GM10248 (cell line): ENCODE results near the gene SRM.
"Not testable (repeated sequence)": the region's sequence is repeated elsewhere in the genome, so short reads cannot be mapped to it uniquely, and the experiment has no call there.

Source experiments
- CTCF ChIA-PET: fragments of 300-600 bp; sonication (Branson Sonifier 250); formaldehyde crosslinking; extraction: SDS; loops from one replicate; lab custom pipeline; 2021; ENCODE audit warnings: antibody characterized with exemption; lab: Yijun Ruan, JAX
- POLR2A ChIA-PET: fragments of 350-650 bp; sonication (Branson Sonifier 250); formaldehyde crosslinking; extraction: SDS; loops from one replicate; lab custom pipeline; 2020; ENCODE audit warnings: antibody characterized with exemption; lab: Yijun Ruan, JAX
- DNase-seq: peaks from one replicate; pipeline ENCODE4 v3.0.0; 2012; ENCODE audit errors: extremely low spot score
- TF ChIP-seq, protein P1 (sequence below): IDR thresholded peaks from 2 replicates; pipeline ENCODE4 v1.5.1; 2012; ENCODE audit warnings: mild to moderate bottlenecking, low read depth; ENCODE audit errors: extremely low read depth, missing control alignments, control extremely low read depth

SRM gene

DNA sequence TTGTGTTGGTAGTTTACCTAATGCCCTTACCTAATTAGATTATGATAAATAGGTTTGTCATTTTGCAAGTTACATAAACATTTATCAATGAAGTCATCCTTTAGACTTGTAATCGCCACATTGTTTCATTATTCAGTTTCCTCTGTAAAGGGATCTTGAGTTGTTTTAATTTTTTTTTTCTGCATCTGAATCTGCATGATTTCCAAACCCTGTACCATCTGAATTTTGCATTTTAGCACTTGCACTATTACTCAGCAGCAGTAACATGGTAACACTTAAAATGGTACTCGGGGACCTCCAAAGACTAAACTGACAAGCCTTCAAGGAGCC lies 35.0 kb downstream of the SRM start:
- ChIA-PET POLR2A (no interaction called here), CTCF (interaction anchor here (2.9 kb wide), 1 partner anchor 13 kb away, joined by 15 read pairs; no protein-coding TSS in a partner anchor)
- DNase-seq, result no peak
- TF ChIP-seq, protein P1, sequence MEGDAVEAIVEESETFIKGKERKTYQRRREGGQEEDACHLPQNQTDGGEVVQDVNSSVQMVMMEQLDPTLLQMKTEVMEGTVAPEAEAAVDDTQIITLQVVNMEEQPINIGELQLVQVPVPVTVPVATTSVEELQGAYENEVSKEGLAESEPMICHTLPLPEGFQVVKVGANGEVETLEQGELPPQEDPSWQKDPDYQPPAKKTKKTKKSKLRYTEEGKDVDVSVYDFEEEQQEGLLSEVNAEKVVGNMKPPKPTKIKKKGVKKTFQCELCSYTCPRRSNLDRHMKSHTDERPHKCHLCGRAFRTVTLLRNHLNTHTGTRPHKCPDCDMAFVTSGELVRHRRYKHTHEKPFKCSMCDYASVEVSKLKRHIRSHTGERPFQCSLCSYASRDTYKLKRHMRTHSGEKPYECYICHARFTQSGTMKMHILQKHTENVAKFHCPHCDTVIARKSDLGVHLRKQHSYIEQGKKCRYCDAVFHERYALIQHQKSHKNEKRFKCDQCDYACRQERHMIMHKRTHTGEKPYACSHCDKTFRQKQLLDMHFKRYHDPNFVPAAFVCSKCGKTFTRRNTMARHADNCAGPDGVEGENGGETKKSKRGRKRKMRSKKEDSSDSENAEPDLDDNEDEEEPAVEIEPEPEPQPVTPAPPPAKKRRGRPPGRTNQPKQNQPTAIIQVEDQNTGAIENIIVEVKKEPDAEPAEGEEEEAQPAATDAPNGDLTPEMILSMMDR, result no peak

DNA sequence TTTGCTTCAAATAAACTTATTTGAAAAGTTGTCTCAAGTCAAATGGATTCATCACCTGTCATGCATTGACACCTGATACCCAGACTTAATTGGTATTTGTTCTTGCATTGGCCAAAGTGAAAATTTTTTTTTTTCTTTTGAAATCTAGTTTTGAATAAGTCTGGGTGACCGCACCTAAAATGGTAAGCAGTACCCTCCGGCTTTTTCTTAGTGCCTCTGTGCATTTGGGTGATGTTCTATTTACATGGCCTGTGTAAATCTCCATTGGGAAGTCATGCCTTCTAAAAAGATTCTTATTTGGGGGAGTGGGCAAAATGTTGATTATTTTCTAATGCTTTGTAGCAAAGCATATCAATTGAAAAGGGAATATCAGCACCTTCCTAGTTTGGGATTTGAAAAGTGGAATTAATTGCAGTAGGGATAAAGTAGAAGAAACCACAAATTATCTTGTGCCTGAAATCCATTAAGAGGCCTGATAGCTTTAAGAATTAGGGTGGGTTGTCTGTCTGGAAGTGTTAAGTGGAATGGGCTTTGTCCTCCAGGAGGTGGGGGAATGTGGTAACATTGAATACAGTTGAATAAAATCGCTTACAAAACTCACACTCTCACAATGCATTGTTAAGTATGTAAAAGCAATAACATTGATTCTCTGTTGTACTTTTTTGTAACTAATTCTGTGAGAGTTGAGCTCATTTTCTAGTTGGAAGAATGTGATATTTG lies 35.5 kb downstream of the SRM start:
- POLR2A ChIA-PET, result no interaction called here
- CTCF ChIA-PET, result interaction anchor here (2.9 kb wide), 1 partner anchor 14 kb away, joined by 15 read pairs; no protein-coding TSS in a partner anchor

DNA sequence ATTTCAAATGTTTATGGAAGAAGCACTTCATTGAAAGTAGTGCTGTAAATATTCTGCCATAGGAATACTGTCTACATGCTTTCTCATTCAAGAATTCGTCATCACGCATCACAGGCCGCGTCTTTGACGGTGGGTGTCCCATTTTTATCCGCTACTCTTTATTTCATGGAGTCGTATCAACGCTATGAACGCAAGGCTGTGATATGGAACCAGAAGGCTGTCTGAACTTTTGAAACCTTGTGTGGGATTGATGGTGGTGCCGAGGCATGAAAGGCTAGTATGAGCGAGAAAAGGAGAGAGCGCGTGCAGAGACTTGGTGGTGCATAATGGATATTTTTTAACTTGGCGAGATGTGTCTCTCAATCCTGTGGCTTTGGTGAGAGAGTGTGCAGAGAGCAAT lies 36.6 kb downstream of the SRM start:
- CTCF ChIA-PET, result interaction anchor here (2.9 kb wide), 2 partner anchors 14 to 15 kb away, joined by 15 to 16 read pairs; no protein-coding TSS in a partner anchor
- no peak for DNase-seq
- TF ChIP-seq, protein P1, result no peak
- POLR2A ChIA-PET, result no interaction called here

More for the DNA sequence above, 35.5 kb downstream of the SRM start:
- TF ChIP-seq, protein P1, result no peak
- no peak for DNase-seq

DNA sequence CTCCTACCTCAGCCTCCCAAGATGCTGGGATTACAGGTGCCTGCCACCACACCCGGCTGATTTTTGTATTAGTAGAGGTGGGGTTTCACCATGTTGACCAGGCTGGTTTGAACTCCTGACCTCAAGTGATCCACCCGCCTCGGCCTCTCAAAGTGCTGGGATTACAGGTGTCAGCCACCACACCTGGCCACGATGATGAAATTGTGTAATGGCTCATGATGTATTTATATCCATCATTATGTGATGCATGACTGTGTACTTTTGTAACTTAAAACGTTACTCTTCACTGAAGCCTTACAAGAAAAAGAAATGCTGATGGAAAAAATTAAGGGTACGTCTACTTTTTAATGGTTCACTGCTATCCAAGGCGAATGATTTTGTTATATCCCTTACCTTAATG lies 39.8 kb downstream of the SRM start:
- CTCF ChIA-PET, result interaction anchor here (1.5 kb wide), 1 partner anchor 13 kb away, joined by 3 read pairs; no protein-coding TSS in a partner anchor
- TF ChIP-seq, protein P1, result no peak
- POLR2A ChIA-PET, result no interaction called here
- no peak for DNase-seq

DNA sequence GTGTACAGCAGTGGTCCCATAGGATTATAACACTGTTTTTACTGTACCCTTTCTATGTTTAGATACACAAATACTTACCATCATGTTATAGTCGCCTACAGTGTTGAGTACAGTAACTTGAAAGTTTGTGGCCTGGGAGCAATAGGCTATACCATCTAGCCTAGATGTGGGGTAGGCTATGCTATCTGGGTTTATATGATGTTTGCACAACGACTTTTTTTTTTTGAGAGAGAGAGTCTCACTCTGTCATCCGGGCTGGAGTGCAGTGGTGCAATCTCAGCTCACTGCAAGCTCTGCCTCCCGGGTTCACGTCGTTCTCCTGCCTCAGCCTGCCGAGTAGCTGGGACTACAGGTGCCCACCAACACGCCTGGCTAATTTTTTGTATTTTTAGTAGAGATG lies 40.5 kb downstream of the SRM start:
- CTCF ChIA-PET, POLR2A ChIA-PET, DNase-seq: not testable (repeated sequence)

DNA sequence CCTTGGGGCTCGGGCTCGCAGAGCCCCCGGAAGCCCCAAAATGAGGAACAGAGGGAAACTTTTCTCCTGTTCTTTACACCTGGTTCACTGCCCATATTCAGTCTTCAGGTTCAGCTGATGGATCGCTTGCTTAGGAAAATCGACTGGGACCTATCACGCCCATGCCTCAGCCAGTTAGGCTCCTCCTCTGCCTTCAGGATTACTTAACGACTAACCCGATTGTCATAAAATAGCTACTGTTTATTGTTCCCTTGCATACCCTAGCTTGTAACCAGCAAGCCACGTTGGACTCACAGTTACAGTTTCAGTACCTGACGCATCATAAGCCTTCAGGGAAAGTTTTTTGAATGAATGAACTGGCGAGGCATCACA lies 46.7 kb downstream of the SRM start:
- DNase-seq, result no peak
- ChIA-PET POLR2A (no interaction called here), CTCF (interaction anchor here (1.1 to 2.3 kb wide), 3 partner anchors 24 to 519 kb away, joined by 3 to 14 read pairs (median 5); no protein-coding TSS in a partner anchor)
- TF ChIP-seq, protein P1, result no peak
